NCI-H1092 (cell line): ENCODE results near the gene SSPN.

Source experiments
- DNase-seq: peaks from one replicate; lab custom pipeline; 2025; lab: John Stamatoyannopoulos, UW

The SSPN gene

GRCh38 chr12:26266881-26267280 lies 71.5 kb downstream of the SSPN start:
- no peak for DNase-seq

DNA sequence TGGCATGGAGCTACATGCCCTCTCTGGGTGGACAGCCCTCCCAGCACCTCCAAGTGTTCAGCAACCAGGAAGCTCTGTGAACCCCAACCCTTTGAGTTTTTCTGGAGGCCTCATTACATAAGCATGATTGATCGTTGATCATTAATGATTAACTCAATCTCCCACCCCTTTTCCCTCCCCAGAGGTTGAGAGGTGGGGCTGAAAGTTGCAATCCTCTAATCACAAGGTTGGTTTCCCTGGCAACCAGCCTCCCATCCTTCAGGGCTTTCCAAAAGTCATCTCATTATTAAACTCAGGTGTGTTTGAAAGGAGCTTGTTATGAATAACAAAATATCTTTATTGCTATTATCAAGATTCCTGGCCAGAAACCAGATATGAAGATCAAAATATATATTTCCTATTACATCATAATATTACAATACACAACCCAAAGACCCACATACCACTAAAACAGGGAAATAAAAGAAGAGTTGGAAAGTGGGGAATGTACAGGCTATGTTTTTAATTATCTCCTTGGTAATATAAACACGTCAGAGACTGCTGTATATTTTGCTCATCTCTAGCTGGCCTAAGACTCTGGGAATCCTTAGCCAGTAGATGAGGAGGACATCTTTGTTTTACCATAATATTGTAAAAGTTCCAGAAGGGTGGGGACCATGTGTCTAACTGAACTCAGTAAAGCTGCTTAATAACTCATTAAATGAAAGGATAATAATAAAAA lies 73.6 kb downstream of the SSPN start:
- no peak for DNase-seq

GRCh38 chr12:26269562-26270284 lies 74.3 kb downstream of the SSPN start:
- no peak for DNase-seq

- no peak for DNase-seq
Measured at GRCh38 chr12:26271024-26271423, 75.7 kb downstream of the SSPN start.

GRCh38 chr12:26271889-26272492 lies 76.6 kb downstream of the SSPN start:
- no peak for DNase-seq

GRCh38 chr12:26272851-26273250 lies 77.5 kb downstream of the SSPN start:
- no peak for DNase-seq

DNA sequence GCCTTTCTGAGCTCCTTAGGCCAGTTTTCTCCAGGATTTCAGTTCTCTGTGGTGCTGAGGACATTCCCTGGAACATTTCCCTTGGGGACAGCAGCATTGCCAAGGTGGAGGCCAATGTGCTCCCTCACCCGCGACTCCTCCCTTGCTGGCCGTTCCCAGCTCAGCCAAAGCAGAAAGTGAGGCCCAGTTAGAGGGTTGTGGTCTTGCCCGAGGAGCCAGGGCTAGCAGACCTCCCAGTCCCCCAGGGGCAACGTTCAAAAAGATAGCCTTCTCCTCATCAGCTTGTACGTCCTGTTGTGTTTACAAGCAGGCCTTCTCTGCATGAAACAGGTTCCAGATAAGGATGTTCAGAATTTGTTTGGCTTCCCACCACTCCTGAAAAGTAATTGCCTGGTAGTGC lies 78.4 kb downstream of the SSPN start:
- no peak for DNase-seq

- DNase-seq: no peak
Measured at GRCh38 chr12:26274441-26275312, 79.3 kb downstream of the SSPN start.

GRCh38 chr12:26275313-26276131 lies 80.1 kb downstream of the SSPN start:
- no peak for DNase-seq

DNA sequence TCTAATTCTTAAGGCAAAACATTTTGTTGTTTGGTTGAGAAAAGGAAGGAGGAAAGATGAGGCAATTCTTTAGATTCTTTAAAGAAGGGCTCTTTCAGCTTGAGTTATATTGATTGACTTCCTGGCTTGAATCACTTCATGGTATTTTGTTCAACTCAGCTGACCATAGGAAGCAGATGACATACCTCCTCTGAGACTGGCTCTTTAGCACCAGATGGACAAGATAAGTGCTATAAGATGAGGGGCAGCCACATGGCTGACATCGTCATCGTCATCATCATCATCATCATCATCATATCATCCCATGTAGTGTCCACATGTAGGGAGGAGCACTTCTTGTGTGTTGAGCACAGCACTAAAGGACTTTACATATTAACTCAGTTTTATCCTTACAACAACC lies 81.3 kb downstream of the SSPN start:
- DNase-seq: no peak

GRCh38 chr12:26277506-26278246 lies 82.3 kb downstream of the SSPN start:
- no peak for DNase-seq

DNA sequence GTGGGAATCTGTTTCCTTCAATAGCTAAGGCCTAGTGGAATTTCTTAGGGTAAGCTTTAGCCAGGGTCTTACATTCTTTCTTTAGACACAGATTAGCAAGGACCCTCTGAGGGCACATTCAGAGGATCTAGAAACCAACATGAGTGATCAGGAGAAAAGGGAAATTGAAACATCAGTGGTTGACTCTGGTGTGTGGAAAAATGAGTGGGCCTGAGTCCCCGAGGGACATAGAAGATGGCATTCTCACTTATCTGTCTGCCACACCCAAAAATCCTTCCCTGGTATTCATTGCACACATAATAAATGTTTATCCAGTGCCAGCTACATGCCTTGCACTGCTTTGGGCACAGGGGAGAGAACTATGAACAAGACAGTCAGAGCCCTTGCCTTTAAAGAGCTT lies 82.9 kb downstream of the SSPN start:
- no peak for DNase-seq

DNA sequence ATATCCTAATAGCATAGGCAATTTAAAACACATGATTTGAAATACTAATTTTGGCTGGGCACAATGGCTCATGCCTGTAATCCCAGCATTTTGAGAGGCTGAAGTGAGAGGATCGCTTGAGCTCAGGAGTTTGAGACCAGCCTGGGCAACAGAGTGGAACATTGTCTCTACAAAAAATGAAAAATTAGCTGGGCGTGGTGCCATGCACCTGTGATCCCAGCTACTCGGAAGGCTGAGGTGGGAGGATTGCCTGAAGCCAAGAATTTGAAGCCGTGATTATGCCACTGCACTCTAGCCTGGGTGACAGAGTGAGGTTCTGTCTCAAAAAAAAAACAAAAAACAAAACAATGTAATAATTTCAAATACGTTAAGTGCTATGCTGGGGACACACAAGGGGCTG lies 83.3 kb downstream of the SSPN start:
- no peak for DNase-seq

GRCh38 chr12:26279091-26279490 lies 83.7 kb downstream of the SSPN start:
- no peak for DNase-seq

DNA sequence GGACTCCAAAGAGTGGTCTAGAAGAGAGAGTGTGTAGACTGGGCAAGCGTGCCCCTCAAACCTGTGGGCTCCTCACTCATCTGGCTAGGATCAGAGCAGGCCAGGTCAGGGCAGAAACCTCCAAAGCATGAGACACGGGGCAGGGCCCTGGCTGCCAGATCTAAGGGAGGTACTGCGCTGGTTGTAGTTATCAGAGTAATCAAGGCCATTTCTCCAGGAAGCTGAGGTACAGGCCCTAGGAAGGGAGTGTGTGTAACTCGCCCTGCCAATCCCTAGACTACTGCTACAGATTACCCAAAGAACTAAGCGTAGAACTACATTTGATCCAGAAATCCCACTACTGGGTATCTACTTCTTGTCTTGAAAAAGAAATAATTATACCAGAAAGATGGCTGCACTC lies 84.5 kb downstream of the SSPN start:
- DNase-seq: no peak

- no peak for DNase-seq
Measured at GRCh38 chr12:26280869-26281268, 85.5 kb downstream of the SSPN start.

- DNase-seq: no peak
Measured at GRCh38 chr12:26281320-26281719, 85.9 kb downstream of the SSPN start.

DNA sequence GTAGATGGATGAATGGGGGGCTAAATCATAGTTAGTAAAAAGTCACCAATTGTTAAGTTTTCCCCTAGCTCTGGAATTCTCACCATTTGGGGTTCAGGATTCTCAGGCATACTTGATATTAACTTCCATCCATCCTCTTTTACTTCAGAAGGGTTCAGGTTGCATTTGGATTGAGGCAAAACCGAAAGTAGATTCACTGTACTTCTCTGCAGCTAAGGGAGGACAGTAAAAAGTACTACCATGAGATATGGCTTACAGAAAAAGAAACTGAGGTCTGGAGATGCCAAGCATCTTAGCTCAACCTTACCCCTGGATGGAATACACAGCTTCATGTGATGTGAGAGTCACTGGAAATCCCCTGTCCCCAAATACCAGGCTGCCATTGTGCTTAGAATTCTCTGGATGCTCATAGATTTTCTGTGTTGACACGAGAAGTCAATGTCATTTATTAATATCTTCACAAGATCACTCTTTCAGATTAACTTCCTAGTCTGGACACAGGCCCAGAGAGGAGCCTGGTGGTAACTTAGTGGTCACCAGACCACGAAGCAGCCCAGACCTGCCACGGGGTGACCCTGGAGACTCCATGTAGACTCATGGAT lies 87.1 kb downstream of the SSPN start:
- no peak for DNase-seq

- no peak for DNase-seq
Measured at GRCh38 chr12:26283046-26283445, 87.7 kb downstream of the SSPN start.

DNA sequence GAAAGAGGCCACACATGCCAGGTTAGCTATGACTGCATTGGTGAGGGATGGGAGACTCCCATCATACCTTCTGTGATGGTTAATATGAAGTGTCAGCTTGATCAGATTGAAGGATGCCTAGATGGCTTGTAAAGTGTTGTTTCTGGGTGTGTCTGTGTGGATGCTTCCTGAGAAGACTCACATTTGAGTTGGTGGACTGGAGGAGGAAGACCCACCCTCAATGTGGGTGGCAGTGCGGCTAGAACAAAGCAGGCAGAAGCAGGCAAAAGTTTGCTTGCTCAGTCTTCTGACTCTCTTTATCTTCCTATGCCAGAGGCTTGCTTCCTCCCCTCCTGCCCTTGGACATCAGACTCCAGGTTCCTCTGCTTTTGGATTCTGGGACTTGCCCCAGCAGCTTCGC lies 88.2 kb downstream of the SSPN start:
- no peak for DNase-seq
